BE2C (cell line): ENCODE data around the gene PSD.

Experiments used
- DNase-seq: peaks from one replicate; pipeline ENCODE4 v3.0.0-alpha.2; 2020
- H3K27me3 ChIP-seq: fragments of 250-450 bp; sonication (Bioruptor Pico); 2 replicates; pipeline ENCODE4 v1.5.1; 2020; ENCODE audit warnings: mild to moderate bottlenecking
- H3K36me3 ChIP-seq: fragments of 250-450 bp; sonication (Bioruptor Pico); 2 replicates; pipeline ENCODE4 v1.5.1; 2020; ENCODE audit warnings: mild to moderate bottlenecking
- H3K4me1 ChIP-seq: fragments of 250-450 bp; sonication (Bioruptor Pico); 2 replicates; pipeline ENCODE4 v1.5.1; 2020
- H3K4me3 ChIP-seq: 2 replicates; pipeline ENCODE4 v1.5.1; 2011; ENCODE audit warnings: low read depth, low read length
- H3K9me3 ChIP-seq: fragments of 250-450 bp; sonication (Bioruptor Pico); 2 replicates; pipeline ENCODE4 v1.5.1; 2020
- CTCF ChIP-seq: IDR thresholded peaks from 2 replicates; pipeline ENCODE4 v1.5.1; 2012; ENCODE audit warnings: mild to moderate bottlenecking, low read depth, low read length

The PSD gene

GRCh38 chr10:102368077-102368476 is 50.5 kb downstream of the PSD start:
- Histone ChIP-seq H3K4me3 (no peak overlapping the region), H3K27me3 (no peaks in the 10 kb centered on the region), H3K36me3 (peaks cover 70% of the 10 kb centered on the region), H3K4me1 (no peaks in the 10 kb centered on the region), H3K9me3 (no peaks in the 10 kb centered on the region)
- no peak for TF ChIP-seq CTCF
- DNase-seq, result no peak

- peaks cover 69% of the 10 kb centered on the region for H3K36me3 ChIP-seq
- H3K4me1 ChIP-seq, result no peaks in the 10 kb centered on the region
- no peaks in the 10 kb centered on the region for H3K27me3 ChIP-seq
- no peak overlapping the region for H3K4me3 ChIP-seq
- TF ChIP-seq CTCF, result no peak
- DNase-seq, result no peak
- H3K9me3 ChIP-seq, result no peaks in the 10 kb centered on the region
These were observed 51.1 kb downstream of the PSD start for GRCh38 chr10:102367441-102367840.

GRCh38 chr10:102358712-102359382 is 59.7 kb downstream of the PSD start:
- Histone ChIP-seq H3K9me3 (no peaks in the 10 kb centered on the region), H3K36me3 (peaks cover 61% of the 10 kb centered on the region), H3K4me3 (no peak overlapping the region), H3K27me3 (no peaks in the 10 kb centered on the region), H3K4me1 (no peaks in the 10 kb centered on the region)
- no peak for TF ChIP-seq CTCF
- DNase-seq, result no peak

- H3K36me3 ChIP-seq, result peaks cover 52% of the 10 kb centered on the region
- H3K4me1 ChIP-seq, result no peaks in the 10 kb centered on the region
- no peak for DNase-seq
- no peak overlapping the region for H3K4me3 ChIP-seq
- TF ChIP-seq CTCF, result no peak
- H3K9me3 ChIP-seq, result no peaks in the 10 kb centered on the region
- no peaks in the 10 kb centered on the region for H3K27me3 ChIP-seq
These were observed 64.1 kb downstream of the PSD start for GRCh38 chr10:102354451-102354850.
